Measurements from ENCODE around the gene HOXB8.
A peak's percentile ranks its signal among the peaks of the same experiment; 100 is the strongest.

GRCh38 chr17:48578616-48579470, 36.2 kb downstream of the HOXB8 start:
- TF ChIP-seq EZH2phosphoT487 (IDR thresholded peaks at IDR 0.05; ENCODE audit: unreplicated experiment), result no peak
- no peak for TF ChIP-seq CTCF (conservative IDR thresholded peaks at IDR 0.05; ENCODE audit: low read depth in 2 of 2)
- peak; percentile 92 for TF ChIP-seq EZH2 (IDR thresholded peaks at IDR 0.05; ENCODE audit: low read depth, unreplicated experiment)
- no peak for TF ChIP-seq CREB1 (CRISPR knock-in tag; IDR thresholded peaks at IDR 0.05; ENCODE audit: low read depth)
- no peak for TF ChIP-seq ZNF114 (CRISPR knock-in tag; IDR thresholded peaks at IDR 0.05)
- TF ChIP-seq REST (IDR thresholded peaks at IDR 0.05; ENCODE audit: unreplicated experiment), result no peak
- TF ChIP-seq POLR2AphosphoS5 (IDR thresholded peaks at IDR 0.05; ENCODE audit: low read depth), result no peak
- no peak for TF ChIP-seq JUNB (IDR thresholded peaks at IDR 0.05; ENCODE audit: unreplicated experiment)
- no peak for TF ChIP-seq STAT1 (IDR thresholded peaks at IDR 0.05; ENCODE audit: unreplicated experiment)
- TF ChIP-seq ZNF462 (CRISPR knock-in tag; IDR thresholded peaks at IDR 0.05), result no peak
- no peak for TF ChIP-seq ZNF331 (CRISPR knock-in tag; IDR thresholded peaks at IDR 0.05; ENCODE audit: low read depth)
- no peak for TF ChIP-seq NANOG (IDR thresholded peaks at IDR 0.05; ENCODE audit: borderline replicate concordance)
- TF ChIP-seq ETS1 (IDR thresholded peaks at IDR 0.05), result no peak
